ENCODE measurements around the gene ZNF283.

The ZNF283 gene

DNA sequence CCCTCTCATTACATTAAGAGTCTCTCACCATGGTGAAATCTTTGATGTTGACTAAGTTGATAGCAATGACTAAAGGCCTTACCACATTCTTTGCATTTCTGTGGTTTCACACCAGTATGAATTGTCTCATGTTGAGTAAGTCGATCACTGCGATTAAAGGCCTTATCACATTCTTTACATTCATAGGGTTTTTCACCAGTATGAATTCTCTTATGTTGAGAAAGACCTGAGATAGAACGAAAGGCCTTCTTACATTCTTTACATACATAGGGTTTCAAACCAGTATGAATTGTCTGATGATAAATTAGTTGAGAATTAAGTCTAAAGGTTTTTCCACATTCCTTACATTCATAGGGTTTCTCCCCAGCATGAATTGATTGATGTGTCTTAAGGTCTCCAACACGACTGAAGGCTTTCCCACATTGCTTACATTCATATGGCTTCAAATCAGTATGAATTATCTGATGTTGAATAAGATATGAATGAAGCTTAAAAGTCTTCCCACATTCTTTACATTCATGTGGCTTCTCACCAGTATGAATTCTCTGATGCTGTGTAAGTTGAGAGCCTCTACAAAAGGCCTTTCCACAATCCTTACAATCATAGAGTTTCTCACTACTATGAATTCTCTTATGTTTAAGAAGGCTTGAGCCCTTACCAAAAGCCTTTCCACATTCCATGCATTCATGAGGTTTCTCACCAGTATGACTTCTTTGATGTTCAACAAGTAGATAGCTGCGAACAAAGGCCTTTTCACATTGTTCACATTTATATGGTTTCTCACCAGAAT is 45.6 kb downstream of the ZNF283 start:
- no peak for DNase-seq

DNA sequence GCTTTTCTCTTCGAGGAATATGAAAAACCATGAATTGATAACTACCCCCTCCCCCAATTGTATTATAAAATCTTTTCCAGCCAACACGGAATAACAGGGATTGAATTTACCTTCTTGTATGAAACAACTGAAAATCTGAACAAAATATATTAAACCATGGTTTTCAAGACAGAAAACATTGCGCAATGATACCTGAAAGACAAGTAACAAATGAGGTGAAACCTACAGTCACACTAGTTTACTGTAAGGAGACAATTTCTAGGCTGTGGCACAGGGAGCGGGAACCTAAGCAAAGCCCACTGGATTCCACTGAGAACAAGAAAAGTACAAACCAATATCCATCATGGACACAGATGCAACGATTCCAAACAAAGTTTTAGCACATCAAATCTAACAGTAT is 53.4 kb downstream of the ZNF283 start:
- DNase-seq, result no peak

DNA sequence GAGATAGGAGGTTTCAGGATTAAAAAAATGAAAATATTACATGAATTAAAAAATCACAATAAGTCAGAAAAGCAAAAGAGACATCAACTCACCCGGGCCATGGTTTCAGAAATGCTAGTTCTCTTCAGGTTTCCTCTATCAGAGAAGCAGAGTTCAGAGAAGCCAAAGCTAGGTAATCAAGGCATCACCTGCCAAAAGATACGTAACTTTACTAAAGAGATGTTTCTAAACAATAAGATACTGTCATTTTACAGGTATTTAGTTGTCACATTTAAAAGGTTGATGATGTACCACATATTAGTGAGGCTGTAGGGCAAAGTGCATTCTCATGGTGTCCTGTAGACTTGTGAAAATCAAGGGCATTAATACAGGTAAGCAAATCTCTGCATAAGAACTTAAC is 56.7 kb downstream of the ZNF283 start, which contains the start of gene ZNF404:
Gene ZNF404 (minus strand): TSS at position 101 of the 400 bp plus-strand sequence.
- DNase-seq, result no peak

DNA sequence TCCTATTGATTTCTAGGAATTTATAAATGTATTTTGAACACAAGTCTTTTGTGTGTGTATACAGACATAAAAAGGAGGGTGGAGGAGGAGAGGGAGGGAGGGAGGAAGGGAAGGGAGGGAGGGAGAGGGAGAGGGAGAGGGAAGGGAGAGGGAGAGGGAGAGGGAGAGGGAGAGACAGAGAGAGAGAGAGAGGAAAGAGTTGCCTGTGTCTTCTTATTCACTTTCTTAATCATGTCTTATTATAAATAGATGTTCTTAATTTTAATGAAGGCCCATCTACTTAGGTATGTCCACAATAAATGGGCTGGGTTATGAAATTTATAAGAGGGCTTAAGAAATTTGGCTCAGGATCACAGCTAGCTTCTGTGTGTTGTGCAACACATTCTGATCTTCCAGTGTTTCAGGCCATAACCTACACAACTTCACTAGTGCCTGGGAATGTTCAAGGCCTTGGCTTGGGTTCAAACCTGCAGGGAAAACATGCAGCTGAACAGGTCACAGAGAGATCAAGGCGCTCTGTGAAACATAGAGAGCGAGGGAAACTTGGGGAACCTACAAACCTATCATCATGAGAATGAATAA is 68.7 kb downstream of the ZNF283 start:
- DNase-seq, result no peak
